ENCODE data around the gene CT83. TPM values are rescaled to one million over a fixed set of nuclear protein-coding genes. Genes with fewer than 3 reads are reported as not detected.

The CT83 gene
- polyA plus RNA-seq, 1 of the 3 experiments (the other 2 are of a cell fraction): not detected

- no peaks in the 10 kb centered on the region for H3F3A ChIP-seq (replicated peaks; ENCODE audit: insufficient read depth)
- H3K9ac ChIP-seq: no peak overlapping the region
- no peak overlapping the region for H3K4me3 ChIP-seq (ENCODE audit: low read depth in 2 of 2, low read length in 1 of 2)
- no peaks in the 10 kb centered on the region for H4K20me1 ChIP-seq (ENCODE audit: insufficient read depth)
- no peak overlapping the region for H3K4me2 ChIP-seq
- no peaks in the 10 kb centered on the region for H3K9me2 ChIP-seq
- no peaks in the 10 kb centered on the region for H3K4me1 ChIP-seq (ENCODE audit: control insufficient read depth in 1 of 2, insufficient read depth in 2 of 2, low read depth in 1 of 2, low read length in 1 of 2)
- no peak for DNase-seq
- no peak overlapping the region for H3K27ac ChIP-seq (ENCODE audit: low read depth in 2 of 2, low read length in 1 of 2)
- no peaks in the 10 kb centered on the region for H3K9me3 ChIP-seq
- H3K79me2 ChIP-seq (ENCODE audit: insufficient read depth): no peaks in the 10 kb centered on the region
- no peaks in the 10 kb centered on the region for H3K36me3 ChIP-seq (replicated peaks in 1 of 2; ENCODE audit: control insufficient read depth in 1 of 2, insufficient read depth in 2 of 2, low read length in 1 of 2)
- TF ChIP-seq FOXJ3 (CRISPR knock-in tag; IDR thresholded peaks at IDR 0.05) (no peak), EZH2phosphoT487 (IDR thresholded peaks at IDR 0.05; ENCODE audit: borderline replicate concordance, low read depth) (no peak), POLR2AphosphoS5 (IDR thresholded peaks at IDR 0.05; ENCODE audit: low read depth, low read length) (no peak), USF1 (IDR thresholded peaks at IDR 0.05; ENCODE audit: borderline replicate concordance, low read depth) (no peak), FOSL2 (IDR thresholded peaks at IDR 0.05; ENCODE audit: borderline replicate concordance, low read depth) (no peak), RCOR1 (IDR thresholded peaks at IDR 0.05; ENCODE audit: low read length) (no peak), RXRA (IDR thresholded peaks at IDR 0.05; ENCODE audit: borderline replicate concordance, low read depth) (no peak), USF2 (IDR thresholded peaks at IDR 0.05; ENCODE audit: borderline replicate concordance, low read depth, low read length) (no peak), RAD21 (IDR thresholded peaks at IDR 0.05; ENCODE audit: low read length) (no peak), MXI1 (IDR thresholded peaks at IDR 0.05; ENCODE audit: low read depth, low read length) (no peak), YY1 (IDR thresholded peaks at IDR 0.05; ENCODE audit: low read depth) (no peak), CHD2 (IDR thresholded peaks at IDR 0.05; ENCODE audit: low read length, partially characterized antibody) (no peak), SMC3 (IDR thresholded peaks at IDR 0.05; ENCODE audit: low read depth, low read length) (no peak), TAF1 (IDR thresholded peaks at IDR 0.05; ENCODE audit: borderline replicate concordance, low read depth, low read length) (no peak), PBX3 (IDR thresholded peaks at IDR 0.05) (no peak), GATA2 (CRISPR knock-in tag; IDR thresholded peaks at IDR 0.05) (no peak), ELF1 (IDR thresholded peaks at IDR 0.05) (no peak), FOXM1 (IDR thresholded peaks at IDR 0.05; ENCODE audit: low read depth) (no peak)
- TF ChIP-seq, protein P1, sequence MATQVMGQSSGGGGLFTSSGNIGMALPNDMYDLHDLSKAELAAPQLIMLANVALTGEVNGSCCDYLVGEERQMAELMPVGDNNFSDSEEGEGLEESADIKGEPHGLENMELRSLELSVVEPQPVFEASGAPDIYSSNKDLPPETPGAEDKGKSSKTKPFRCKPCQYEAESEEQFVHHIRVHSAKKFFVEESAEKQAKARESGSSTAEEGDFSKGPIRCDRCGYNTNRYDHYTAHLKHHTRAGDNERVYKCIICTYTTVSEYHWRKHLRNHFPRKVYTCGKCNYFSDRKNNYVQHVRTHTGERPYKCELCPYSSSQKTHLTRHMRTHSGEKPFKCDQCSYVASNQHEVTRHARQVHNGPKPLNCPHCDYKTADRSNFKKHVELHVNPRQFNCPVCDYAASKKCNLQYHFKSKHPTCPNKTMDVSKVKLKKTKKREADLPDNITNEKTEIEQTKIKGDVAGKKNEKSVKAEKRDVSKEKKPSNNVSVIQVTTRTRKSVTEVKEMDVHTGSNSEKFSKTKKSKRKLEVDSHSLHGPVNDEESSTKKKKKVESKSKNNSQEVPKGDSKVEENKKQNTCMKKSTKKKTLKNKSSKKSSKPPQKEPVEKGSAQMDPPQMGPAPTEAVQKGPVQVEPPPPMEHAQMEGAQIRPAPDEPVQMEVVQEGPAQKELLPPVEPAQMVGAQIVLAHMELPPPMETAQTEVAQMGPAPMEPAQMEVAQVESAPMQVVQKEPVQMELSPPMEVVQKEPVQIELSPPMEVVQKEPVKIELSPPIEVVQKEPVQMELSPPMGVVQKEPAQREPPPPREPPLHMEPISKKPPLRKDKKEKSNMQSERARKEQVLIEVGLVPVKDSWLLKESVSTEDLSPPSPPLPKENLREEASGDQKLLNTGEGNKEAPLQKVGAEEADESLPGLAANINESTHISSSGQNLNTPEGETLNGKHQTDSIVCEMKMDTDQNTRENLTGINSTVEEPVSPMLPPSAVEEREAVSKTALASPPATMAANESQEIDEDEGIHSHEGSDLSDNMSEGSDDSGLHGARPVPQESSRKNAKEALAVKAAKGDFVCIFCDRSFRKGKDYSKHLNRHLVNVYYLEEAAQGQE (IDR thresholded peaks at IDR 0.05; ENCODE audit: low read depth, low read length): no peak
- TF ChIP-seq, protein P2, sequence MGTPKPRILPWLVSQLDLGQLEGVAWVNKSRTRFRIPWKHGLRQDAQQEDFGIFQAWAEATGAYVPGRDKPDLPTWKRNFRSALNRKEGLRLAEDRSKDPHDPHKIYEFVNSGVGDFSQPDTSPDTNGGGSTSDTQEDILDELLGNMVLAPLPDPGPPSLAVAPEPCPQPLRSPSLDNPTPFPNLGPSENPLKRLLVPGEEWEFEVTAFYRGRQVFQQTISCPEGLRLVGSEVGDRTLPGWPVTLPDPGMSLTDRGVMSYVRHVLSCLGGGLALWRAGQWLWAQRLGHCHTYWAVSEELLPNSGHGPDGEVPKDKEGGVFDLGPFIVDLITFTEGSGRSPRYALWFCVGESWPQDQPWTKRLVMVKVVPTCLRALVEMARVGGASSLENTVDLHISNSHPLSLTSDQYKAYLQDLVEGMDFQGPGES (IDR thresholded peaks at IDR 0.05; ENCODE audit: low read depth, low read length): no peak
- H2AFZ ChIP-seq (ENCODE audit: low read depth): no peak overlapping the region
- no peaks in the 10 kb centered on the region for H3K27me3 ChIP-seq (ENCODE audit: insufficient read depth)
- POLR2A ChIA-PET: no interaction called here
- CTCF ChIA-PET: no interaction called here
- 36% methylated on average over 1 of the region's 1 CpG for WGBS (ENCODE audit: low lambda C conversion rate)
Observed at GRCh38 chrX:116417214-116417613, 45.6 kb downstream of the CT83 start.
